Adrenal gland (tissue), 12 donors: ENCODE data around the gene KIFC3. TPM values are rescaled to one million over a fixed set of nuclear protein-coding genes. Genes with fewer than 3 reads are reported as not detected.
"Not testable (repeated sequence)": the region's sequence is repeated elsewhere in the genome, so short reads cannot be mapped to it uniquely, and the experiment has no call there.

Experiments used
- DNase-seq, 7 donors: peaks; one replicate each; pipeline ENCODE4 v3.0.0-alpha.2; 2019 to 2020
- H3K27ac ChIP-seq, 5 donors: fragments of 200-600 bp; sonication (generic) in 4 of 5; 1 replicate in 3 of 5; 2 replicates in 2 of 5; pipeline versions ENCODE4 v1.5.1 to v1.8.0; 2016 to 2020; ENCODE audit warnings: mild to moderate bottlenecking in 1 of 5
- H3K27me3 ChIP-seq: fragments of 200-600 bp; 2 replicates; pipeline ENCODE4 v1.8.0; 2021
- H3K36me3 ChIP-seq, 2 donors: fragments of 200-600 bp; replicated peaks in 1 of 2; 1 replicate in 1 of 2; 2 replicates in 1 of 2; pipeline versions ENCODE4 v1.5.1 to v1.8.0; 2018 to 2022
- H3K4me1 ChIP-seq, 2 donors: fragments of 200-600 bp; replicated peaks in 1 of 2; 1 replicate in 1 of 2; 2 replicates in 1 of 2; pipeline versions ENCODE4 v1.5.1 to v1.8.0; 2018 to 2021
- H3K4me3 ChIP-seq, 4 donors: fragments of 200-600 bp; sonication (generic) in 3 of 4; one replicate each; pipeline ENCODE4 v1.5.1; 2016 to 2018
- H3K9me3 ChIP-seq, 3 donors: fragments of 200-600 bp; sonication (generic) in 1 of 3; replicated peaks in 1 of 3; 1 replicate in 2 of 3; 2 replicates in 1 of 3; pipeline versions ENCODE4 v1.5.1 to v1.8.0; 2016 to 2021
- POLR2A ChIP-seq, 2 donors: fragments of 450-650 bp; IDR thresholded peaks; one replicate each; pipeline ENCODE4 v1.6.1; 2017; ENCODE audit warnings: antibody characterized with exemption in 2 of 2, mild to moderate bottlenecking in 2 of 2, moderate library complexity in 1 of 2
- WGBS, 4 donors: extraction: QIAGEN DNeasy Blood & Tissue Kit in 2 of 4; methylation state at CpG; one replicate each; pipeline versions ENCODE4 v1.1.5 to v1.1.7; 2013 to 2017; 5-methylcytosine and 5-hydroxymethylcytosine counted together
- intact Hi-C, 2 donors: fragments of 100-400 bp; cut with DNase I; formaldehyde crosslinking; loops; one replicate each; pipeline versions ENCODE4 v1.14.1 to v1.15.0; 2022 to 2023
- polyA plus RNA-seq, 3 donors: library from polyadenylated mRNA; stranded (reverse); fragments of 200-250 nt in 2 of 3; fragments of 350-450 nt in 1 of 3; fragmentation: Illumina TruSeq in 1 of 3; extraction: RNeasy Lipid Tissue Mini Kit (QIAGEN cat#74804) in 1 of 3; gene quantifications; one replicate each; pipeline ENCODE4 v1.2.3, GENCODE V29; 2013 to 2014
- total RNA-seq, 9 donors: library from RNA; depleted of rRNA in 4 of 9; stranded (reverse); fragments of >200 nt in 4 of 9; fragments of 120-200 nt in 1 of 9; fragmentation: NEBNext Ultra II Directional in 1 of 9; extraction: Animal tissue kit (Norgen Biotek cat#: 25700) in 1 of 9; gene quantifications; one replicate each; pipeline versions ENCODE4 v1.1.0 to v1.2.4, GENCODE V29; 2013 to 2023
- TF ChIP-seq, protein P1 (sequence below), 6 experiments: fragments of 450-650 bp in 4 of 6; fragments of 200-600 bp in 2 of 6; sonication (generic) in 1 of 6; IDR thresholded peaks; 1 replicate in 5 of 6; 2 replicates in 1 of 6; pipeline versions ENCODE4 v1.5.1 to v1.8.0; 2016 to 2021; ENCODE audit warnings: antibody characterized with exemption in 6 of 6, mild to moderate bottlenecking in 2 of 6, moderate library complexity in 1 of 6
- donor health status: healthy with polysubstance abuse.
- donor health status: Bipolar disorder and iron deficiency.
- donor health status: DM: yes; HTN: yes; CAD: no.
- donor health status: DM: no; HTN: no; CAD: no.
- donor health status: DM: no; HTN: no; CAD: no.
- donor health status: DM: yes; HTN: yes; CAD: no.

KIFC3 gene
- total and polyA plus RNA-seq, 12 donors: 15.5 to 130 (median 60.0) TPM

DNA sequence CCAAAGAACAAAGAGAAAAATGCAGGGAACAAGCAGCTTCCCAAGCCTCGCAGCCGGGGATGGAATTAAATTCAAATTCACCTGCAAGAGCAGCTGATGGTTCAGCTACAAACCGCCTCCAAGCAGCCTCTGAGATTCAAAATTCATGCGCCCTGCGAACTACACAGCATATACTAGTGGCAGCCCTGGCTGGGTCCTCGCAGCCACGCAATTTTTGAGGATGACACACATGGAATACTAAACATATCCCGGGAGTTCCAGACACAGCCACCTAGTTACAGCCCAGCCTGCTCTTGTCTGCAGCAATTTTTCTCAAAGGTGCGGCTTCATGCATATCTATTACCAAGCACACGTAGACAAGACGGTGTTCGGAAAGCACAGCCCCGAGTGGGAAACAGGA, 35.9 kb upstream of the KIFC3 start:
- H3K4me1 ChIP-seq: no peaks in the 10 kb centered on the region
- no peaks in the 10 kb centered on the region for H3K27me3 ChIP-seq
- DNase-seq: no peak
- H3K4me3 ChIP-seq: no peak overlapping the region
- no peaks in the 10 kb centered on the region for H3K36me3 ChIP-seq
- intact Hi-C loops: no loop called here
- H3K9me3 ChIP-seq: no peaks in the 10 kb centered on the region
- no peak overlapping the region for H3K27ac ChIP-seq
- TF ChIP-seq, protein P1, sequence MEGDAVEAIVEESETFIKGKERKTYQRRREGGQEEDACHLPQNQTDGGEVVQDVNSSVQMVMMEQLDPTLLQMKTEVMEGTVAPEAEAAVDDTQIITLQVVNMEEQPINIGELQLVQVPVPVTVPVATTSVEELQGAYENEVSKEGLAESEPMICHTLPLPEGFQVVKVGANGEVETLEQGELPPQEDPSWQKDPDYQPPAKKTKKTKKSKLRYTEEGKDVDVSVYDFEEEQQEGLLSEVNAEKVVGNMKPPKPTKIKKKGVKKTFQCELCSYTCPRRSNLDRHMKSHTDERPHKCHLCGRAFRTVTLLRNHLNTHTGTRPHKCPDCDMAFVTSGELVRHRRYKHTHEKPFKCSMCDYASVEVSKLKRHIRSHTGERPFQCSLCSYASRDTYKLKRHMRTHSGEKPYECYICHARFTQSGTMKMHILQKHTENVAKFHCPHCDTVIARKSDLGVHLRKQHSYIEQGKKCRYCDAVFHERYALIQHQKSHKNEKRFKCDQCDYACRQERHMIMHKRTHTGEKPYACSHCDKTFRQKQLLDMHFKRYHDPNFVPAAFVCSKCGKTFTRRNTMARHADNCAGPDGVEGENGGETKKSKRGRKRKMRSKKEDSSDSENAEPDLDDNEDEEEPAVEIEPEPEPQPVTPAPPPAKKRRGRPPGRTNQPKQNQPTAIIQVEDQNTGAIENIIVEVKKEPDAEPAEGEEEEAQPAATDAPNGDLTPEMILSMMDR (IDR thresholded peaks at IDR 0.05): no peak
- no peak for TF ChIP-seq POLR2A (IDR thresholded peaks at IDR 0.05)
- 69 to 82% (median 81%) methylated on average over 13 of the region's 13 CpGs for WGBS, 4 donors

GRCh38 chr16:57837305-57838125, 35.2 kb upstream of the KIFC3 start:
- WGBS, 4 donors: 83 to 88% (median 85%) methylated on average over 10 of the region's 10 CpGs
- Histone ChIP-seq H3K4me3 (no peak overlapping the region), H3K27ac (no peak overlapping the region), H3K36me3 (no peaks in the 10 kb centered on the region), H3K9me3 (no peaks in the 10 kb centered on the region), H3K27me3 (no peaks in the 10 kb centered on the region), H3K4me1 (no peaks in the 10 kb centered on the region)
- DNase-seq: no peak
- no peak for TF ChIP-seq POLR2A (IDR thresholded peaks at IDR 0.05)
- TF ChIP-seq, protein P1 (IDR thresholded peaks at IDR 0.05): no peak
- intact Hi-C loops: no loop called here

DNA sequence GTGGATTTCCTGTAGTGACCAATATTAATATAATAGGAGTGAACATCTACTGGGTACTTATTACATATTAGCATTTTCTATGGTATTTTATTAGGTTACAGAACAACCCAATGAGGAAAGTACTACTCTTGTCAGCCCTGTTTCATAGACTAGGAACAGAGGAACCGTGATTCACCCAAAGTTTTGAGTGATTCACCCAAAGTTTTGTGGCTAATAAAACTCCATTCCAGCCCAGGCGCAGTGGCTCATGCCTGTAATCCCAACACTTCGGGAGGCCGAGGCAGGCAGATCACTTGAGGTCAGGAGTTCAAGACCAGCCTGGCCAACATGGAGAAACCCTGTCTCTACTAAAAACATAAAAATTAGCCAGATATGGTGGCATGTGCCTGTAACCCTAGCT, 33.1 kb upstream of the KIFC3 start:
- DNase-seq: not testable (repeated sequence)

GRCh38 chr16:57834936-57835335, 32.6 kb upstream of the KIFC3 start:
- no peak for DNase-seq
- no peaks in the 10 kb centered on the region for H3K36me3 ChIP-seq
- intact Hi-C loops: no loop called here
- no peaks in the 10 kb centered on the region for H3K9me3 ChIP-seq
- no peak for TF ChIP-seq POLR2A (IDR thresholded peaks at IDR 0.05)
- TF ChIP-seq, protein P1 (IDR thresholded peaks at IDR 0.05): no peak
- H3K27ac ChIP-seq: no peak overlapping the region
- 61 to 81% (median 70%) methylated on average over 5 of the region's 5 CpGs for WGBS, 4 donors
- H3K4me1 ChIP-seq: peaks cover 0 to 4% of the 10 kb centered on the region in 2 donors
- H3K27me3 ChIP-seq: no peaks in the 10 kb centered on the region
- H3K4me3 ChIP-seq: no peak overlapping the region

More for the DNA sequence above, 33.1 kb upstream of the KIFC3 start:
- intact Hi-C loops, H3K36me3 ChIP-seq, H3K27ac ChIP-seq, H3K4me3 ChIP-seq, H3K9me3 ChIP-seq, H3K4me1 ChIP-seq, H3K27me3 ChIP-seq: not testable (repeated sequence)
- 84 to 89% (median 86%) methylated on average over 2 to 4 of the region's 4 CpGs for WGBS, 4 donors
